Measurements from ENCODE around the gene GJD2.

Gene GJD2

GRCh38 chr15:34721802-34722438 lies 32.9 kb downstream of the GJD2 start:
- FAIRE-seq = no peak

GRCh38 chr15:34721157-34721801 lies 33.5 kb downstream of the GJD2 start:
- no peak for FAIRE-seq

- FAIRE-seq = no peak
Measured at GRCh38 chr15:34719695-34720094, 35.1 kb downstream of the GJD2 start.

GRCh38 chr15:34718681-34719665 lies 35.8 kb downstream of the GJD2 start:
- no peak for FAIRE-seq

- no peak for FAIRE-seq
Measured at GRCh38 chr15:34717729-34718128, 37.1 kb downstream of the GJD2 start.

- FAIRE-seq = no peak
Measured at GRCh38 chr15:34716111-34716510, 38.7 kb downstream of the GJD2 start.

GRCh38 chr15:34714476-34715121 lies 40.2 kb downstream of the GJD2 start:
- FAIRE-seq = no peak

- FAIRE-seq = no peak
Measured at GRCh38 chr15:34713635-34714034, 41.2 kb downstream of the GJD2 start.

GRCh38 chr15:34709866-34710265 lies 44.9 kb downstream of the GJD2 start:
- no peak for FAIRE-seq

- no peak for FAIRE-seq
Measured at GRCh38 chr15:34708422-34708821, 46.4 kb downstream of the GJD2 start.

- no peak for FAIRE-seq
Measured at GRCh38 chr15:34701536-34701935, 53.3 kb downstream of the GJD2 start.

Measured in colon (tissue), 2 donors.